Measurements from ENCODE around the gene KCNK1.

KCNK1 gene

DNA sequence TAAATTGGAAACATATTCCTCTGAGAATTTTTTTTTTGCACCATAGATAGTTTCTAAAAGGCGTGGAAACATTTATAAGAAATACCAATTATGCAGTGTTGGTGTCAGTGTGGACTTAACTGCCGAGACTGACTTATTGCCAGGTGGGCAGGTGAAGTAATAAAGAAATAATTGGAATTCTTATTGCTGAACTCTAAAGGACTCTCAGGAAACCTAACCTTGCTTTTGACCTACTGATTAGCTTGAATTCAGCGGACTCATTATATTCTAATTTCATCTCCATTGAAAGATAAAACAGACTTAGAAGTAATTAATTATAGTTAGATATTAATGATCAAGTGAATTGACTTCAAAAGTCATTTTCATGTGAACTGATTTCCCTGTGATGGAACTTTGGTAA lies 26.3 kb downstream of the KCNK1 start:
- no peak for DNase-seq

DNA sequence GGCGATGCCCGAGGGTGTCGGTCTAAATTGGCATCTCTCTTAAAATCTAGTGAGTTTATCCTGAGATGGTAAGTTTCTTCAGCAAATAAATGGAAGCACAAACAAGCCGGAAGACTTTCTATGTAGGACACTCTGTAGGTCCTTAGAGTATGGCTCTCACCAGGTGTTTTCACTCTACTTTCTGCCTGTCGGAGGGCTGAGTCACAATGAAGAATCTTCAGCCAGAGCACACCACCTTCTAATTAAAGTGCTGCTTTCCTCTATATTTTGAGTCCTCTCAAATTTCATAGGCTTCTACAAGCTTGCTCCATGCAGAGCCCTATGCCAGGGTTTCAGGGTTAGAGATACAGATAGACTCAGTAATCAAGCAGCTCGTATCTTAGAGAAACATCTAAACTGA lies 27.1 kb downstream of the KCNK1 start:
- DNase-seq = no peak

DNA sequence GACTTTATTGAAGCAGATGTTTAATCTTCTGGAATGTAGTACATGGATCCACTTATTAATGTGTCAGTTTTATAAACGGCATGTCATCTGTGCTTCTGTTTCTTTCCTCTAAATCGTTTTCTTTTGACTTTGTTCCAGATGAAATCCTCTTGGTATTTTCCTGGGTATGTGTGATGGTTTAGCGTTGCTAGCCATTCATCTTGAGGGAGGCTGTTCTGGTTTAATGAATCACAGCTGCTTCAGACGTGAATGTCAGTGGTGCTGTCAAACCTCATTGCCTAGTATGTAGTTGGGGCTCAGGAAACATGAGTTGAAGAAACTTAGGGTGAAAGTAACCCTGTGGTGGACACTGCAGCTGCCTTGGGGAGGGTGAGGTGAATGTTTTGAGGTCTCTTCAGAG lies 33.2 kb downstream of the KCNK1 start:
- DNase-seq = no peak

DNA sequence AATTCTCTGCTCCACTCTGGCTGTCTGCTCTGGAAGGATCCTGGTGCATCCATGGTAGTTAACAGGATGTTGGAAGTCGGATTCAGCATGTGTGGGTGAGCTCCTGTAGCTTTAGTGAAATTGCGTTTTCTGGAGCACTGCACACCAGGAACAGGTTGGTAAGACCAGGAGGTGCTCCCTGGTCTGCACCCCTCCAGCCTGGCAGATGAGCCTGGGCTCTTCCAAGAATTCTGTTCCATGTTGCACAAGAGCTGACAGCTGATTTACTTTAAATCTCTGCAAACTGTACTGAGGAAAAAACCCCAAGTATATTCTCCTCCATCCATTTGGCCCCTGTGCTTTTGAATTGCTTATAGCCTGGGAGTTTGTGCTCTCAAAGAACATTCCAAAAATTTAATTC lies 33.7 kb downstream of the KCNK1 start:
- no peak for DNase-seq

DNA sequence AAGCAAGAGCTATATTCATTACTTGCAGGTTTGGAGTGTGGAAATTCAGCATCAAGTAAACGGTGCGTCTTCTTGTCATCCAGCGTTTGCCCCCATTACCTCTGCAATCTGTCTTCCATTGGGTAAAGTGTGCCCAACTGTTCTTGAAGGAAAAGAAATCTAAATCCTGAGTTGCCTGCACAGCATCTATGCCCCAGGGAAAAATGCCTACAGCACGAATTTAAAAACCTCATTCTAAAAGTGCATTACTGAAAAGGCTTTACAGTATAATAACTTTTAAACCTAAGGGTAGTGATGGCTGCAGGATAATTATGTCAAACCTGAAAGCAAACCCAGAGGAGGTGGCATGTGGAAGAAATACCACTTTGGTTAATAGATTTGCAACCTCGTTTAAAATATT lies 37.2 kb downstream of the KCNK1 start:
- no peak for DNase-seq

DNA sequence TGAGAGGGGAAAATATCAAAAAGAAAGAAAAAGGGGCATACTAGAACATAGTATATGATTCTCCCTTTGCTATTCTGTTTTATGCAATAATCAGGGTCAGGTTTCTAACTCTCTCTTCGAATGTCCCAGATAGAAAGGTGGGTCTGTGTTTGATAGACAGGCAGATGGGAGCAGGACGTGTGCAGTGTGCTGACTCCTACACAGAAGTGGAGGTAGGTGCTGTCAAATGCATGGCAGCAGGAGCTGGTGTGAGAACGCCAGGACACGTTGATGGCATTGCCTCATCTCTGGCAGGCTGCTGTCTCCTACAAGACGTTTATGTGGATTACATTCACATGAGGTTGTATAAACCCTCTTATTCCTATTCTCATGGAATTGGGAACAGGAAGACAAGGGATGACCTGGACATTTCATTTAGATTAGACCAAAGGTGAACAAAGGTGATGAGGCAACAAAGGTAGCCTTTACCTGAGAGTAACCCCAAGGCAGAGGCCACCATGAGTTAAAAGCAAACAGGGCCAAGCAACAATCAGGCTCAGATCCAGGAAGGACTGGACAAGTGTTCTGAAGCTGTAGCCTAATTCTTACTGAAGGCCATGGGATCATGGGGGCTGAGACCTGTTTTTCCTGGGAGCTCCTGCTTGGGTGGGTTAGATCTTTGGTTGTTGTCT lies 37.8 kb downstream of the KCNK1 start:
- no peak for DNase-seq

DNA sequence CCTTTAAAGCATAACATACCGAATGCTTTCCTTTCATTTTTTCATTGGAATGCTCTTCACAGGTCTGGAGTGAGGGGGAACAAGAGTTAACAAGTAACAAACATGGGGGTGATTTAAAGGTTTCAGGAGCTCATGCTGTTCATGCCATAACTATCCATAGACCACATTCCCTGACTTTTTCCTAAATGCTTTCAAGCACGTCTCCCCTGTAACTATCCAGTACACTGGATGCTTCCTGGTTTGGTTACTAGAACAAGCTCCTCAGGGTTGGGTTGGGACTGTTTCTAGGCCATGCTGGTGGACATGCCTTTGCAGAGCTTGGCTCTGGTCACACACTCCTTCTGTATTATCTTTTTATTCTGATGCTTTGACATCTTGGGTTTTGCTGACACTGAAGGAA lies 38.6 kb downstream of the KCNK1 start:
- DNase-seq = no peak

DNA sequence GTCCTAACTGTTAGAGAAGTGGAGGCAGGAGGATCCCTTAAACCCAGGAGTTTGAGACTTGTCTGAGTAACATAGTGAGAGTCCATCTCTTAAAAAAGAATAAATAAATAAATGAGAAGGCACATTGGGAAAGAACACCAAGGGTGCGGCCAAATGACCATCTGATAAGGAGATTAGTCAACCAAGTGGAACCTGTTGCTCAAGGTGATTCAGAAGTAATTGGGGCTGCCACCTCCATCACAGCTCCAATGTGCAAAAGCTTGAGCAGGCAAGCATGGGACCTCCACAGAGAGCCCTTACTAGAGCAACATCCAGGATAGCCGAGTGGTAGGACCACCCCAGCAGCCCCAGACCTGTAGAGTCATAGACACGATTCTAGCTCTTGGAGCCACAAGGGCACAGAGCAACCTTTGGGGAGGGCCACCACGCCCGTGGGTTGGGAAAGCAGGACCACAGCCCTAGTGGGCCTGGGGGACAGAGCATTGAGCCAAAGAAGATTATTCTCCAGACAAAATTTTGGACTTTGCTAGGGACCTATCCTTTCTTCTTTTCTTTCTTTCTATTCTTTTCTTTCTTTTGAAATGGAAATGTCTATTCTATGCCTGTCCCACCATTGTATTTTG lies 40.9 kb downstream of the KCNK1 start:
- no peak for DNase-seq

DNA sequence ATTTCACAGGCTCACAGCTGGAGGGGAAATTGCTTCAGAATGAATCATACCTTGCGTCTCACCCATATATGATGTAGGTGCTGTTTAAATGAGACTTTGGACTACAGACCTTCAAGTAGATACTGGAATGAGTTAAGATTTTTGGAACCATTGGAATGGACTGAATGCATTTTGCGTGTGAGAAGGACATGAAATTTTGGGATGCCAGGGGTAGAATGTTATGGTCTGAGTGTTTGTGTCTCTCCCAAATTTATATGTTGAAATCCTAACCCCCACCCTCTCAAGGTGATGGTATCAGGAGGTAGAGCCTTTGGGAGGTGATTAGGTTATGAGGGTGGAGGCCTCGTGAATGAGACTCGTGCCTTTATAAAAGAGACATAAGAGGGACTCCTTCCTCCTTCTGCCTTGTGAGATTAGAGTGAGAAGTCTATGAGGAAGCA lies 41.4 kb downstream of the KCNK1 start:
- no peak for DNase-seq

DNA sequence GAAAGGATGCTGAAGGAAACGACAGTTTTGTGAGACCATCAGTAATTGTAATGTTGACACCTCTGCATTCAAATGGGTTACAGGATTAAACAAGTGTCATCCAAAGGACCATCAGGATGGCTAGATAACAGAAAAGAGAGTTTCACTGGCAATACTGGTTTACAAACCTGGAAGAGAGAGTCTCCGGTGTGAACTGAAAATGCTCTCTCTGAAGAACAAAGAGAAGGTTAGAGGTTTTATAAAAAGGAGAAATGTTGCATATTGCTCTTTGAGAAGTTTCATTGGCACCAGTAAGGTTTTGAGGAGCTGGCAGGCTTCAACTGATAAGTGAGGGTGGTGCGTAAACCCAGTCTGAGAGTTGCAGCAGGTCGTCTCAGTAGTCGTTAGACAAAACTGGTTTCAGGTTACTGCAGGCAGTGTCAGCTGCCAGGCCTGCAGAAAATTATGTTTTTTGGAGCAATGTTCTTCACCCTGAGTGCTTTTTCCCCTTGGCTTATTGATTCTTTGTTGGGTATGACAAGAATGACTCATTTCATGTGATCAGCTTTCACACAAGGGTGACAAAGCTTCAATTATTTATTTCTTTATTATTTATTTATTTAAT lies 42.2 kb downstream of the KCNK1 start:
- DNase-seq = no peak

DNA sequence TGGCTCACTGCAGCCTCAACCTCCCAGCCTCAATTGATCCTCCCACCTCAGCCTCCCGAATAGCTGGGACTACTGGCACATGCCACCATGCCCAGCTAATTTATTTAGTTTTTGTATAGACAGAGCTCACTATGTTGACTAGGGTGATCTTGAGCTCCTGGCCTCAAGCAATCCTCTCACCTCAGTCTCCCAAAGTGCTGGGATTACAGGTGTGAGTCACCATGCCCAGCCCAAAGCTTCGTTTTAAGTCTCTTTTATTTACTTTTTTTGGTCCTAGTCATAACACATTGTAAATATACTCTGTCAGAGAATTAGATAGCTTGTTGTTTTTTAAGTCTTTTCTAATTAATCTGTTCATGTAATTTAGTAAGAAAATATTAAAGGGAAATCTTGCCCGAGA lies 42.8 kb downstream of the KCNK1 start:
- DNase-seq = no peak

DNA sequence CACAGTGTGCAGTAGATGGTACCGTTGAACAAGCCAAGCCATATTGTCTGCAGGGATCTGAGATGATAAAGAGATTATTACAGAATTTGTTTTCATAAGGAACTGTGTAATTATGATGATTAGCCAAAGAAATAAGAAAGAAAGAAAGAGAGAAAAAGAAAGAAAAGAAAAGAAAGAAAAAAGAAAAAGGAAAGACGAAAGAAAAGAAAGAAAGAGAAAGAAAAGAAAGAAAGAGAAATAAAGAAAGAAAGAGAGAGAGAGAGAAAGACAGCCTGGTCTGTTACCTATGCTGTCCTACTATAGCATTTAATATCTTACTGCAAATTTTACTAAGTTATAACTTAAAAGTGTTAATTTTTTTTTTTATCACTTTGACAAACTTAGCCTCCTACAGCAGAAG lies 43.6 kb downstream of the KCNK1 start:
- no peak for DNase-seq

DNA sequence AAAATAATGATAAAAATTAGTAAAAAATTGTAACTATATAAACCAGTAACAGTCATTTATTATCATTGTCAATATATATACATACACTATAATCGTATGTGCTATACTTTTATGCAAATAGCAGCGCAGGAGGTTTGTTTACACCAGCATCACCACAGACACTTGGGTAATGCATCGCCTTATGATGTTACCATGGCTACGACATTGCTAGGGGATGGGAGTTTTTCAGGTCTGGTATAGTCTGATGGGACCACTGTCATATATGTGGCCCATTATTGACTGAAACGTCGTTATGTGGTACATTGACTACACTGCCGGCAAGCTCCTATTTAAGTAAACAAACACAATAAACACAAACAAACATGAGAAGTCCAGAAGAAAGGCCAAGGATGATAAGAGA lies 45.6 kb downstream of the KCNK1 start:
- DNase-seq = no peak

DNA sequence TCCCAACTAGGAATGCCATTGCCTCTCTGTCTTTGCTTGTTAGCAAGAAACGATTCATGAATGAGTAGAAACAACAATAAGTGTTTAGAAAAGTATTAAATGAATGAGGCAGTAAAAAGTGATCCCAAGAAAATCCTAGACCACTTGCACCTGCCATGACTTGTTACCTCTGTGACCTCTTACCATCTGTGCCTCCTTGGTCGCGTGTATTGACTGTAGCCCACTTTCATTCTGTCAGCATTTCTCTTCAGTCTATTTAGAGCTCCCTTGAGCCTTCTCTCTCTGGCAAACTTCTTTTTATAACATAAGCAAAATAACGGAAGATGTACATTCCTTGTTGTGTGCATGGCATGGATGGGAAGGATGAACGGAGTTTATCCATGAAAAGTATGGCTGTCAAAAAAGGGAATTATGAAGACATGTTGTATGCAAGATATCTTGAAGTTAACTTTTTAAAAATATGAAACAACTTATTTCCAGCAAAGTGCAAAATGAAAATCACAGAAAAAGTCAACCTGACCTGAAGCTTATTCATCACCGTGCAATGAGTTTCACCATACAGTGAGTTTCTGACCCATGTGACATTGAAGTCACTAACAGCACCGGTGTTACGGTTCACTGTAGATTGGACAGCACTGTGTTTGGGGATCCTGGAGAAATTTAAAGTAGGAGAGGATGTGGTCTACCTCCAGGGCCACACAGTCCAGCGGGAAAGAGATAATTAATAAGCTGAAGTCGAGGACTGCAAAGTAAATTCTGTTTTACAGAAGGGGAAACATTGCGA lies 47.7 kb downstream of the KCNK1 start:
- DNase-seq = no peak

DNA sequence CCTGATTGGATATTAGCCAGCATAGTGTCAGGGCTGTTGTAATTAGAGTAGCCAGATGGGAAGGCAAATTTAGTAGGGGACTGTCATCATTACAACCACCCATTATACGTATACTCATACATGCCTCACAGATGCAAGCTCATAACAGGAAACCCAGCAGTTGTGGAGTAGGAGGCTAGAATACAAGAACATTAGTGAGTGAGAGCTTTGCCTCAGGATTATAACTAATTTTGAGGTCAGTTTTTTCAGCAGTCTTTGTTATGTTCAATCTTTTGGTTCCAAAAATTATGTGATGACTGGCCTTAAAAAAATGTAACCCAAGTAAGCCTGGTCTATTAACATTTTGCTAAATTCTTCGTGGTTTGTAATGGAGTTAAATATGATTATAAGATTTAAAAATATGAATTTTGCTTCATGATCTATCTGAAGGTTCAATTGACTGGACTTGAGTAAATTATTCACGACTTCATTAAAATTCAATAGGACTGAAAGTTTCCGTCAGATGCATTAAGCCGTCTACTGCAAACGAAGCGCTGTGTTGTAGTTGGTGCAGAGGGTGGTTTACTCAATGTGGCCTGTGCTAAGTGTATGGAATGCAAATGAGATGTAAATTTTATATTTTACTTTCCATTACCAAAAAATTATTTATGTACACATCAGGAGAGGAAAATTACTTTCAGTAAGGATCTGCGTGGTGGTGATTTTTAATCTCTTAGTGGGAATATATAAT lies 48.8 kb downstream of the KCNK1 start:
- peak; percentile 75 for DNase-seq

DNA sequence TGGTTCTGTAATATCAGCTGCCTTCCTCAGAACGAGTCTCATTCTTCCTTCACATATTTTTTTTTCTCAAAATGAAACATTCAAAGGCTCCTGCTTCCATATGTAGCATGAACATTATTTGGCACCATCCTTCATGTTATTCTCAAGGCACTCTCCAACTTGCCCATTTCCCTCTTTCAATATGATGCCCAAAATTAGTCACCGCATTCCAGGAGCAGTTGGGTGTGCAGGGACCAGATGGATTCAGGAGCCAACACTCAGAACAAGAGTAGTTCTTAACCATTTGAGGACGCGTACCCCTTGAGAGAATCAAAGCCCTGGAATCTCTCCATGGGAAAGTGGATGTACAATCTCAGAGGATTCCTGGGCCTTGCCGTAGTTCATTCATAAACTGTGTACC lies 50.3 kb downstream of the KCNK1 start:
- peak; percentile 65 for DNase-seq

DNA sequence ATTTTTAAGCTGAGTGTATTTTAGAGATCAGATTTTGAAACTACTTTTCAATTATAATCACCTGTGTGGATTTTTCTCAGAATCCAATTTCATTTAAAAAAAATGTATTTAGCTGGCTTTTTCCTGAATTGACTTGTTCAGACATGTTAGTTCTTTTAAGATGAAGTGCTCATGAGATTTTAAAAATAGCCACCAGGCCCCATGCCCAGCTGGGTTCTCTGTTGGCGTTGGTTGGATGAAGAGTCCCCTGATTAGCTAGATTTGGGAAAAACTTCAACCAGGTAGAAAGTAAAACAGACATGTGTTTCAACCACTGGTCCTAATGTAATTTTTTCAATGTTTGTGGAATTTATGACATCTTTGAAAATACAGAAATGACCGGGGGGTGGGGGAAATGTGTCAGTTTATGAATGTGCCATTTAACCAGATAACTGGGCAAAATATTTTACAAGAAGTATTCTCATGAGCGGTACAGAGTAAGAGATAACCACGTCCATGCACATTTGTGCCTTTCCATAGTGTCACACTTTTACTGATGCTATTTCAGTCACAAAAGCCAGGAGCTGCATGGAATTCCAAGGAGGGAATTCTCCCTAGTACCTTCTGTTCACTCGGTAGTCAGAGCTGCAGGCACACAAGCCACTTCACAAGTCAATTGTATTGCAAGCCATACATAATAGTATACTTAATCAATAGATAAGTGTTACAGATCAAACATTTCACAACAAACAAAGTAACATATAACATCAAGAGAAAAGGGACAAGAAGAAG lies 51.1 kb downstream of the KCNK1 start:
- DNase-seq = no peak

DNA sequence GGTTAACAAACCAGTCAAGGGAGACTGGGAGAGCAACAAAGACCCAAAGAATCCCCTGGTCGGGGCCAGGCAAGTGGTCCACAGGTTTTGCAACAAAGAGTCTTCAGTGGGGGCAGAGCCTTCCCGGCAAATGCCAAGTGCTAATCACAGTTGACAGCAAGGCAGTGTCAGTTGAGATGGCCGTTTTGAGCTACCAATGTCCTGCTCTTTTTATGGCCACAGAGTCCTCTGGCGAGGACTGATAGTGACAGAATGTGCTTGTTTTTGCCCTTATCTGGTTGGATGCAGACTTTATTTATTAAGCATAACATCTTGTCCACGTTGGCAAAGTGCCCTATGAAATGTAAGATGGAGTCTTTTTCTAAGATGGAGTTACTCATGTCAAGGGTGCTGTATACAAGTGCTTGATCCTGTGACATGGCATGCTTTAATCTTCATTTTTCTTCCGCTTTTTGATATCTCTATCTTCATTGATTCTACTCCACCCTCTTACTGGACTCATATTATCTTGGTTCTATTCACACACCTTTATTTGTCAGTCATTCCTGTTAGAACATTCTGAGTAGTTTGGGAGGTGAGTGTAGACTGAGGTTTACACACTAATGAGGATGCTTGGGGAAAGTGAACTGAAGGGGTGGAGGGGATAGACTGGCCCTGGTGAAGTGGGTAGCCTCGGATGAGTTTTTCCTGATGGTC lies 51.8 kb downstream of the KCNK1 start:
- DNase-seq = no peak

DNA sequence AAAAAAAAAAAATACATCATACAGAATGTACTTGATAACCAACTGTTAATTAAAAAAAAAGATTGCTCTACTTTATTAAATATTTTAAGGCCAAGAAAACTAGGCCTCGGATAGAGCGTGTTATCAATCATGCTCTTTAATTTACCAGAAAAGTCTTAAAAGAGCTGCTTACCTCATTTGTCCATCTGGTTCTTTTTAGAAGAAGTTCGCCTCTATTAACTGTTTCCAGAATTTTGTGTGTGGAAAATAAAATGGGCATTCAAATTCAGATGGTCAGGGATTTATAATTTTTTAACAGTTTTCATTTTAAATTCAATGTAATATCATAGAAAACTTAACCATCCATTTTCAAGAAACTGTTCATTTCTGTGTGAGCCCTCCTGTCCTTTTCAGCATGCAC lies 53.8 kb downstream of the KCNK1 start:
- no peak for DNase-seq

DNA sequence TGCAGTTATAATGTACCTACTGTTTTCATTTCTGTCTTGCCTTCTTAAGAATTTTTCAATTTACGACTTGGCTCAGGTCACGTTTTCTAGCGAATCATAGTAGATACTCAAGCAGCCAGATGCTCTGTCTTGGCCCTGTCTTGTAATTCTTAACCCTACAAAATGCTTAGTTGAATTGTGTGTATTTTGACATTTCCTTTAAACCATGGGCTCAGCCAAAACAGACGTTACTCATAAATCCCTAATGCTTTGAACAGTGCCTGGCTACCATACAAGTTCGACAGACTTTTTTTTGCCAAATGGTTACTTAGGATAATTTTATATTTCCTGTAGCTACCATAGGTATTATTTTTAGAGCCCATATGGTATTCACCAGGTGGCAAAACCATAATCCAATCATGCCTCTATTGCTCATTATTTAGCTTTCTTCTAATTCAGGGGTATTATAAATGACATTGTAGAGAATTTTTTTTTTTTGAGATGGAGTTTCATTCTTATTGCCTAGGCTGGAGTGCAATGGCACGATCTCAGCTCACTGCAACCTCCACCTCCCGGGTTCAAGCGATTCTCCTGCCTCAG lies 54.3 kb downstream of the KCNK1 start:
- peak; percentile 11 for DNase-seq

DNA sequence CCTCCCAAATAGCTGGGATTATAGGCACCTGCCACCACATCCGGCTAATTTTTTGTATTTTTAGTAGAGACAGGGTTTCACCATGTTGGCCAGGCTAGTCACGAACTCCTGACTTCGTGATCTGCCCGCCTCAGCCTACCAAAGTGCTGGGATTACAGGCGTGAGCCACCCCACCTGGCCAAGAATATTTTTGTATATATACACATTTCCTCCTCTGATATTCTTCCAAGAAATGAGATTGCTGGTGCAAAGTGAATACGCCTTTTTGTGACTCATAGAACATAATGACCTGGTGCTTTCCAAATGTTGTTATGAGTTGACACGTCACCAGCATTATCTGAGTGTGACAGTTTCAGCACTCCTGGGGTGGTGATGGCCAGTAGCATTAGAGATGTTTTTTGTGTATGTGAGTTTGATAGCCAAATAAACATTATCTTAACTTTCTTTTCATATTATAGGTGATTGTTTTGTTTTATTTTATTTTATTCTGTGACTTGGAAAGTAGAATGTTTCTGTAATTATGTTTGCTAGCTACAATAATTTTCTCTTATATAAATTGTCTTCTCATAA lies 54.9 kb downstream of the KCNK1 start:
- DNase-seq = no peak
